SK-N-MC (cell line): ENCODE data around the gene XYLT2.

Experiments
- EZH2 ChIP-seq: fragments of 200-600 bp; sonication (generic); IDR thresholded peaks from one replicate; pipeline ENCODE4 v1.6.1; 2017; ENCODE audit warnings: antibody characterized with exemption
- FOXP2 ChIP-seq: optimal IDR thresholded peaks from 2 replicates; pipeline ENCODE3; 2011; ENCODE audit warnings: mild to moderate bottlenecking, moderate library complexity; ENCODE audit not compliant: insufficient read depth; ENCODE audit errors: extremely low read length, control extremely low read depth
- POLR2AphosphoS5 ChIP-seq: IDR thresholded peaks from 2 replicates; pipeline ENCODE4 v1.6.1; 2012; ENCODE audit warnings: mild to moderate bottlenecking, low read depth, low read length, borderline replicate concordance

DNA sequence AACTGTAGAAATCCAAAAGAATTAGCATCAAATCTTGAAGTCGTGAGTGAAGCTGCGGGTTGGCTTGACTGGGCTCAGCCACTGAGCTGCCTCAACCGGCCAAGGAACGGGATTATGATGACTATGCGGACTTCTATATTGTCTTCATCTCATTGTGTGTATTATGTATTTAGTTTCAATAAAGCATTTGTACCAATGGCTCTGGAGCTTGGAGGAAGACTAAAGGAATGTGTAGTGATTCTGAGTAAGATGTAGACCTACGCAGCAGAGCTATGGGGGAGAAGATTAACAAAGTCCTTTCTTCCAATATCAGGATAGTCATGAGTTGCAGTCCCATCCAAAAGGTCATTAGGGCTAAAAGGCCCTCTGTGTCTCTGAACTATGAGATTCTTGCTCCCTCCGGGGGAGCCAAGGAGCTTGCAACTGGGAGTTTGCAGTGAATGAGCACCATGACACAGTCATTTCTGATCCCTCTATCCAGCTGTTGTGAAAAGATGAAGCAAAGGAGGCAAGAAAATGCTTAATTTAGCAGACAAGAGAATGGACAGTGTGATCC is 35.4 kb downstream of the XYLT2 start:
- TF ChIP-seq POLR2AphosphoS5: no peak
- TF ChIP-seq FOXP2: no peak
- TF ChIP-seq EZH2: no peak
